CD4-positive, alpha-beta T cell treated with Interleukin-10 for 1 hour (primary cell): ENCODE data around the gene DLGAP5.

ENCODE experiments used
- DNase-seq: peaks from one replicate; pipeline ENCODE4 v3.0.0-alpha.2; 2020

The DLGAP5 gene

GRCh38 chr14:55107766-55108554, 83.4 kb downstream of the DLGAP5 start:
- DNase-seq = peak; percentile 37

GRCh38 chr14:55105991-55106390, 85.4 kb downstream of the DLGAP5 start:
- no peak for DNase-seq

GRCh38 chr14:55103971-55104954, 87.1 kb downstream of the DLGAP5 start:
- DNase-seq = no peak

- DNase-seq = peak; percentile 66
Measured at GRCh38 chr14:55103005-55103640, 88.3 kb downstream of the DLGAP5 start.

- peak; percentile 67 for DNase-seq
Measured at GRCh38 chr14:55102141-55102621, 89.2 kb downstream of the DLGAP5 start.

GRCh38 chr14:55101698-55102097, 89.7 kb downstream of the DLGAP5 start:
- DNase-seq = no peak

GRCh38 chr14:55099756-55100155, 91.6 kb downstream of the DLGAP5 start:
- DNase-seq = no peak

GRCh38 chr14:55098561-55098898, 92.9 kb downstream of the DLGAP5 start:
- DNase-seq = no peak
